NCI-H1048 (cell line): ENCODE data around the gene PAM.

ENCODE experiments used
- DNase-seq: peaks from one replicate; lab custom pipeline; 2025; lab: John Stamatoyannopoulos, UW

PAM gene

DNA sequence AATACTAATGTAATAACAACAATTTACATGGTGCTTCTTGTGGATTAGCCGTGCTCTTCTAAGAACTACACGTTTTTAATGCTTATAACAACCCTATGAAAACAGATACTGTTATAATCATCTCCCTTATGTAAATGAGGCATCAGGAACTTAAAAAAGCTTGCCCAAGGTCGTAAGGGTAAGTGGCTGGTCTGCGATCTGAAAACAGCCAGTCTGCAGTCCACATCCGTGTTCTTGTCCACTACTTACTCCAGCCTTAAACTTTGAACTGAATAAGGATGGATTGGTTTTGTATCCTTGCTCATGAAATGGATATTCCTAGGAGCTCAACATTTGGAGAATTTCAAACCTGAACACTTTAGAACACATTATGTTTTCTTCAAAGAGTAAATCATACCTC lies 26.7 kb downstream of the PAM start:
- DNase-seq: no peak

DNA sequence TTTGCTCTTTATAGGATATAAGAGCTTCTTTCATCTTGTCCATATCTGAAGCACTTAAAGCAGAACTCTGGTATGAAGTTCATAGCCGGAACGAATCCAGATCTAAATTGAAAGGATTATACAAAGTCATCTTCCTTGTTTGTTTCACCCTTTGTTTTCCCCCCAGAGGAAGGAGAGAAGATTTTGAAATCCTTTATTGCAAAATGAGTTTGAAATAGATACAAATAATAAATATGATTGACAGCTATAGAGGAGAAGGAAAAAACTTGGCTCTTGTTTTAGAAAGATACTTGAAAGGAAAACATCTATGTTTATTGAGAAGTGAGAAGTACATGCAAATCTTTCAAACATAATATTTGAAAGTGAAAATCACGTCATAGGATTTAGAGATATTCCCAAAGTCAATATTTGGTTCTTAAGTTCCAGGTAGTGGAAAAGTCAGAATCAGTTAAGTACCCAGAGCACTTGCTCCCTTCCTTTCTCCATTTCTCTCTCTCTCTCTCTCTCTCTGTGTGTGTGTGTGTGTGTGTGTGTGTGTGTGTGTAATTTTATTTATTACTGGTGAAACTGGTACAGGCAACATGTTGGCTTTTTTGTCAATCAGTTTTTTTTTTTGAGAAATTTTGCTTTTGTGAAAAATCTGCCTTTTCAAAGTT lies 27.2 kb downstream of the PAM start:
- DNase-seq: no peak

DNA sequence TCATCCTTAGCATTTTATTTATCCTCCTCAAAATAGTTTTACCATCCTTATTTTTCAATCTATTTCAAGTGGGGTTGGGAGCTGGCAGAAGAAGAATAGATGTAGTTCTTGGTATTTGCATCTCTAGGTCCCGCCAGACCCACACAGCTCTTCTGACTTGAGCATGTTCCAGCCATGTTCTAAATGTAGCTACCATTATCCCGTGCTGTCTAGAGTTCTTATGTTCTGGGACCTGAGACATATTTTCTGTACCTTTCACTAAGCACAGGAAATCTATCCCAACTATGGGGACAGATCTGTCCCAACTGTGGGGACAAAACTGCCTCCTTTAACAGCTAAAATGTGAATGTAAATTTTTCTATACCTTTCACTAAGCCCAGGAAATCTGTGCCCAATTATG lies 32.0 kb downstream of the PAM start:
- DNase-seq: no peak

DNA sequence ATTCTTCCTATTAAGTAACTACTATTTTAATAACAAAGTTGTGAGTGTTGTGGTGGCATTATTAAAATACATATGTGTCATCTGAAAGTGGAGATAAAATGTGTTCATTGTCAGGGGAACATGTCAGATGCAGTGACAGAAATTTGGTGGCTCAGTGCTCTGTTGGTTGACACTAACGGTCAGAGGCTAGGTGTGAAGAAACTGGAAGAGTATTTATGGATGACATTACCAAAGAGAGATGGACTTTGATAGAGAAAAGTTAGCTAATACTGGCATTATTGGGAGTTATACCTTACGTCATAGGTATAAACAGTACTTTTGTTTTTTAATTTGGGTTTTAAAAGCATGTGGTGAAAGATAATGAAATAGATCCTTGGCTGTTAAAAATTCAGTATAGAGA lies 33.7 kb downstream of the PAM start:
- DNase-seq: no peak

DNA sequence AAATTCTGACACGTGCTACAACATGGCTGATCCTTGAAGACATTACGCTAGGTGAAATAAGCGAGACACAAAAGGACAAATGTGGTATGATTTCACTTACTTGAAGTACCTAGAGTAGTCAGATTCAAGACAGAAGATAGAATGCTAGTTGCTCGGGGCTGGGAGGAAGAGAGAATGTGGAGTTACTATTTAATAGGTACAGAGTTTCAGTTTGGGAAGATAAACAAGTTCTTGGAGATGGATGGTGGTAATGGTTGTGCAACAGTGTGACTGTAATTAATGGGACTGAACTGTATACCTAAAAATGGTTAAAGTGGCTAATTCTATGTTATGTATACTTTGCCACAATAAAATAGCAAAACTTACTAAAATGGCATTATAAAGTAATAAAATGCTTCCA lies 34.4 kb downstream of the PAM start:
- no peak for DNase-seq

DNA sequence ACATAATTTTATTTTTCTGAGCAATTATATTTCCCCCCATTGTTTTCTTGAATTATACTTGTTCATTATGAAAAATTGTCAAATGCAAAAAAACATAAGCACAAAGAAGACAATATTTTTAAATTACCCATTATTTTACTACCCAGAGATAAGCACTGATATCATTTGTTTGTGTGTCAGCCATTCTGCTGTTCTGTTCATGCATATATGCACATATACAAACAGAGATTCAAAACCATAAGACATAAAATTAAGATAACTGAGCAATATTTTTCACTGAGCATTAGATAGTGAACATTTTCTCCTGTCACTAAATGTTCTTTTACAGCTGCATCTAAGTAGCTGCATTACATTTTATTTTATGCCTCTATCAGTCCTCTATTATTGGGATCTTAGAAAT lies 35.6 kb downstream of the PAM start:
- DNase-seq: no peak

DNA sequence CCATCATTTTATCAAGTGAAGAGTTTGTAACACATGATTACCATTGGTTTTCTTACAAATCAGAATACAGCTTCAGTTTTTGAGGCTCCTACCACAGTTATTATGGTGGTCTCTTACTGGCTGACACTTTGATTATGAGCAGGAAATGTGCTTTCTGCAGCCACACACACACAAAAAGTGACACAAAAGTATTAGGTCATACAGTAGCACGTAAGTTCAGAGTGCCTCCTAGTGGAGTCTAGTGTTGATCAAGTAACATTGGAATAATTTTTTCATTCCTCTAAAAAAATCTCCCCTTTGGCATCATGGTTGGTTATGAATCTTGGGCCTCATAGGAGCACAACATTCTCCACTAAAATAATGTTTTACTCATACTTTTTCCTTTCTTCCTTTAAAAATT lies 37.6 kb downstream of the PAM start:
- no peak for DNase-seq

DNA sequence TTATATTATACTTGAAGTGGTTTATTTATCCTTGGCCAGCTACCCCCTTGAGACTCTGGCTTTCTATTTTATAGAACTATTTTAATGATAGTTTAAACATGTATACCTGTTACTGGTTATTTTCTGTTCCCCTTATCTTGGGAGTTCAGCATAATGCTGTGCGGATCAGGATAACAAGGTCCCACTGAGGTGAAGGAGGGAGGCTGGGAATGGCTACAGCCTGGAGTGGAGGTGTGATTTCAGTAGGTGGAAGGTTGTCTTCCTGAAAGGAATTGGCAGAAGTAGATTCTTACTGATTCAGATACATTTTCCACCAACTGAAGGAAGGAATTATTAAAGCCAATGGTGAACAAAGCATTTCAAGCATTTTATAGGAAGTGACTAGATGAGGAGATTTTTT lies 38.9 kb downstream of the PAM start:
- no peak for DNase-seq

DNA sequence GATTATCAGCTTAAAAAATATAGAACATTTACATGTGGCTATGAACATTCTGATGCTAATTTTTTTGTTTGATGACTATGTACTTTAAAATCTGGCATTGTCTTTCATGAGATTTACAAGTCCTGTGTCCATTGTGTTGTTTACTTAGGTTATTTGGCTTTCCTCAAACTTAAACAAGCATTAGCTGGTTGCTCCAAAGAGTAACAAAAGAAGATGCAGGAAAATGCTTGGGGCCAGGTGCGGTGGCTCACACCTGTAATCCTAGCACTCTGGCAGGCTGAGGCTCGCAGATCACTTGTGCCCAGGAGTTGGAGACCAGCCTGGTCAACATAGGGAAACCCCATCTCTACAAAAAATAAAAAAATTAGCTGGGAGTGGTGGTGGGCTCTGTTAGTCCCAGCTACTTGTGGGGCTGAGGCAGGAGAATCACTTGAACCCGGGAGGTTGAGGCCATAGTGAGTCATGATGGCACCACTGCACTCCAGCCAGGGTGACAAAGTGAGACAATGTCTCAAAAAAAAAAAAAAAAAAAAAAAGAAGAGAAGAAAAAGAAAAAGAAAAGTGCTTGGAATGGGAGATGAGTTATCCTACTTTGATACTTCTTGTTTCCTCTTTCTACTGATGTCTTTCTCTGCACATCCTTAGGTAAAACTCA lies 39.7 kb downstream of the PAM start:
- no peak for DNase-seq

DNA sequence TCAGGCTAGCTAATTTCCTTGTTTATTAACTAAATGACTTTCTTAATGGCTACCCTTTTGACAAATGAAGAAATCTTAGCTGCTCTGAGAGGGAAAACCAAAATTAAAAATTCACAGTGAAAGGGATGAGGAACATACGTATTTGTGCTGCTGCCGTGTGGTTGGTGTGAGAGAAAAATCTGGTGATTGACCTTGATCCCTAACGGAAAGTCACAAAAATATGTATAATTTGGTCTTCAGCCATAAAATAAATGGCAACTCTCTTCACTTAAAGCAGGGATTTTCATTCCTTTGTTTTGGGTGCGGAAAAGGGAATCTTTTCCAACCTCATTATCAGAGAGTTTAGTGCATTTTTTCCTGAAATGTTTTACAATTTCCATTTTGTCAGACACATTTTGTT lies 40.4 kb downstream of the PAM start:
- DNase-seq: no peak

DNA sequence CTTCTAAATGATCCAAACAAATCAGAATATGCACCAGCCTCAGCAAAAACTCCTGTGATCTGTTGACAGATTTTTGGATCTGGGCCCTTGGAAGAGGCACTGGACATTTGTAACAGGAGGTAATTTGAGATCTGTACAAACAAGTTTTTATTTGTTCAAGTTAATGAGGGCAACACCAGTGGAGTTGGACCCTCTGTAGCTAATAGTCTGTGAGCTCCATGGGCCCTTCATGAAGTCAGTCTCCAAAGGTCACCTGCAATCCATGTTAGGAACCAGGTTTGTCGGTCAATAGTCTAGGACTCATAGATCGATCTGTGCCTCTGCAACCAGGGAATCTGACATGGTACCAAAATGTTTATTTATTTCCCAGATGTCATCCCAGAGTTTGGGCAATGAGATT lies 40.9 kb downstream of the PAM start:
- no peak for DNase-seq

DNA sequence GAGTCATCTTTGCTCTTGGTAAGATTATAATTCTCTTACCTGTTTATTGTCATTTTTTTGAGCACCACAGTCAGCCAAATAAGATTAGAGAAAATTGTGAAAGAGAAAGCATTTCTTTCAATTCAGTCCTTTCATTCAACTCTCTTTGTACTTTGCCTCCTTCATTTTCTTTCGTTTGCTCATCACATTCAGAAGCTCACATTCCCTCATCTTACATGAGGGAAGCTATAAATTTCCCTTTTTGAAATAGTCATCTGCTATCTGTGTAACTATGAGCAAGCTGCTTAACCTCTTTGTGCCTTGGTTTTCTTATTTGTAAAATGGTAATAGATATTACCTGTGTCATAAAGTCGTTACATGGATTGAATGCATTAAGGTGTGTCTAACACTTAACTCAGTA lies 41.4 kb downstream of the PAM start:
- DNase-seq: no peak

DNA sequence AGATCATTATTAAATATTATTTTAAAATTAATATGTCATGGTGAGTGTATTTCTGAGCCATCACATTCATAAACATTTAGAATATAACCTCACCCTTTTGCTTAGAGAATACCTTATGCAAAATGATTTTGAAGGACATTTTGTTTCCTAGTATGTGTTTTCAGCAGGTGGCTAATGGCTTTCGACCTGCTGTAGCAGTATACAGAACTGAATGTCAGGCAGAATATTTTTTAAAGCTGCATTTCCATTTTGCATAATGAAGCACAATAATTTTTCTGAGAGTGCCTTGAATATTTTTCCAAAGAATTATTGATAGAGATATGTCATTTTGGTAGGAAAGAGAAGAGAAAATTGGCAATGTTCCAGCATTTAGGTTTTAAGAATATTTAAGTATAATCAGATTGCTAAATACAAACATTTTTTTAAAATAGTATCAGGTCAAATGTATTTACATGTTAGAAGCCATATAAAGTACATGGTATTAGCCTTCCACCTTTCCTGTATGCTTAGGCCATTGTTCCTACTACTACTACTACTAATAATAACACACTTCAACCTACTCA lies 42.3 kb downstream of the PAM start:
- DNase-seq: no peak

DNA sequence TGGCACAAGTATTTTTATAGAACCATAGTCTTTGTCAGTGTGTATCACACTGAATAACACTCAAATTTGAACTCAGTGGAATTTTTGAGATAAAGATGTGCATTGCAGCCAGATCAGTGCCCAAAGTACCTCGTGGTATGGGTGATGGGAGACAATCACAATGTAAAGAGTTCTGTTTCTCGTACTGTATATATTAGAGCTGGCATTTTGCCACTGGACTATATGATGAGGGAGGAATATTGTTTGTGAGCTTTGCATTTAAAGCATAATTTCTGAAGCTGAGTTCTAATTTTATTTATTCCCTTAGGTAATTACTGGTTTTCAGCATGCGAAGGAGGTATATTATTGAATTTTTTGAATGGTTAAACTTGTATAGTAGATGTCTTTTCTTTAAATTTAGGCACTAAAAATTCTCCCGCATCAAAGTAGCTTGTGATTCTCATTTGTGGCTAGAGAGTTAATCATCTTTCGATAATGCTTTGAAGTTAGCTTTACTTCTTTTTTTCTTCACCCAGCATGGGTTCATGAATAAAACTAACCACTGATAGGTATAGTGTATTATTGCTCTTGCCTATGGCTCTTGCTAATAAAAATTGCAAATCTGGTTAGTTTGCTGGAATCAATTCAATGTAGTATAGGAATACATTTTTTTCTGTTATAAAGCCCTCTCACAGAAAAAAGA lies 43.1 kb downstream of the PAM start:
- no peak for DNase-seq

DNA sequence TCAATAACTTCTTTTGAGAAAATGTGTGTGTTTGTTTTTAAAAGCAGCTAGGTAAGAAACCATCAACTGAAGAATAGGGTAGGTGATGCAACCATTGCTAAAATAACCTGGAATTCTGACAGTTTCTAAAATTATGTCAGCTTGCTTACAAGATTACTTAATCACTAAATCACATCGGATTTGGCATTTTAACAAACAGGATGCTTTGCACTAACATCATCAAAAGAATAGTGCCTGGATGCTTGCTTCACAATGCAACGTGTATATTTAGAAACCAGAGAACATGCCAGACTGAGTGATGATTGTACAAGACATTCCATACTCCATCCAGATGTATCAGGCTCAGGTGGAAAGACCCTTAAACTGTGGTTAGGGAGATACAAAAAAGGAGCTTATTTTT lies 43.9 kb downstream of the PAM start:
- no peak for DNase-seq

DNA sequence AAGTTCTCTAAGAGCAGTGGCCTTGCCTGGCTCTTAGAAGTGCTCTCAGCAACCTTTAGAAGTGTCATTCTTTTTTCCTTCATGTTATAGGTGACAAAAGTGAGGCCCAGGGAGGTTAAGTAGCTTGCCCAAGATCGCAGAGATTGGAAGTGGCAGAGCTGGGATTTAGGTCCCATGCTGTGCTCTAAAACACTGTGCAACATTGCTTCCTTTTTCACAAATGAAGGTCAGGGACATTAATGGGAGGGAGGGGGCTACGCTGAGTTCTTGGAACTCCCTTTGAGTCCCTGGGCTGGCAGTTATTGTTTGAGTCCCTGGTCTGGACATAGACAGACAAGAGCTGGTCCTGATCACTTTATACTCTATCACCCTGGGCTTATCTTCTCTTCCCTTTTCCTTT lies 45.3 kb downstream of the PAM start:
- no peak for DNase-seq

DNA sequence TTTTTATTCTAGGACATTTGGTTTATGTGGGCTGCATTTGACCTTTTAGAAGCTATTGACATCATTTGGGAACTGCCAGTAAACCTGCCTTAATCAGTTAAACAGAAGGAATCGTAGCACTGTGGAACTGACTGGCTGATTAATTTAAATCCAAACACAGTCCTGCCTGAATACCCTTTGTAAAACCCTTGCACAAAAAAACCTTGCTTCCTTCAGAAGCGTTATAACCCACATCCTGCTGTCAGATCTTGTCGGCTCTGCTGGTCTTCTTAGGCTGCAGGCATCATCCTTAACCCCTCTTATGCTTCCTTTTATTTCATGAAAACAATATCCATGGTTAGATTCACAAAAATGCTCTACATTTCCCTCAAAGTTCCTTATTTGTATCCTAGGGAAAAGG lies 46.3 kb downstream of the PAM start:
- DNase-seq: no peak

DNA sequence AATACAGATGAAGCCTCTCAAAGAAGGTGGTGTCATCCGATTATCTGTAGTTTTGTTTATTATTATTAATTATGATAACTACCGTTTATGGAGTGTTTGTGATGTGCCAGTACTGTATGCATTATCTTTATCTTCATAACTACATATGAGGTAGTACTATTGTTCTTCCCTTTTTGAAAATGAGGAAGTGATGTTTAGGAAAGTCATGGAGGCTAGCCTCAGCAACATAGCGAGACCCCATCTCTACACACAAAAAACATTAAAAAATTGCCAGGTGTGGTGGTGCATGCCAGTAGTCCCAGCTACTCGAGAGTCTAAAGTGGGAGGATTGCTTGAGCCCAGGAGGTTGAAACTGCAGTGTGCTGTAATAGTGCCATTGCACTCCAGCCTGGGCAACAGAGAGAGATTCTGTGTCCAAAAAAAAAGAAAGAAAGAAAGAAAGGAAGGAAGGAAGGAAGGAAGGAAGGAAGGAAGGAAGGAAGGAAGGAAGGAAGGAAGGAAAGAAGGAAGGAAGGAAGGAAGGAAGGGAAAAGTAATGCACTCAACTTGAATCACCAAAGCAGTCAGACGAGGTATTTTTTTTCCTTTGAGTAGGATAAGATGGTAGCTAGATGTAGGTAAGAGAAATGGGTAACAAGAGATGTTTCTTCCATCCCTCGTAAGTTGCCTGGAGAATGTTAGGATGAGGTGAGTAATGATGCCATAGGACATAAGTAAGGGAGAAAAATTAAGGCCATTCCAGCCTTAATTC lies 47.8 kb downstream of the PAM start:
- DNase-seq: no peak

DNA sequence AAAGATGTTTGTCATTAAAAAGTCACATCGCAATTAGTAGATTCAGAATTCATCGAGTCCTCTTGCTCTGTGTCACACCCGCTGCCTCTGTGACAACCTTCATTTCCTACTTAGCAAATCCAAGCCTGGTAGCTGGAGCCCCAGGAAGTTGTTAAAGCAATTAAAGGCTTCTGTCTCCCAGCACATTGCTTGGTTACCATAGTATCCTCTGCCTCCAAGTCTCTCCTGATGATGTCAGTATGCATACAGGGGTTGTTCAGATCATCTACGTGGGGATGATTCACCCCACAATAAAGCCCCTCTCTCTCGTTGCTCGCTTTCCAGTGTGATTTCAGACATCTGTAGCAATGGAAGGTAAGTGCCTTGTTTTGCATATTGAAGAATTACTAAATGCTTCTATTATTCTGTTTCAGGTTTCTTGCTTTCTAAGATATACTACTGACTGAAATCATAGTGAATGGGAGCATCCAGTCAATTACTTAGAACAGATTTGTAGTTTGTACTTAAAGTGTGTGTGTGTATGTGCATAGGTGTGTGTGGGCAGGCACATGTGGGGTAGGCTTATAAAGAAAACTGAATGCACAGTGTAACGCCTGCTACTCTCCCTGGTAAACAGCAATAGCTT lies 52.9 kb downstream of the PAM start:
- peak; percentile 41 for DNase-seq

DNA sequence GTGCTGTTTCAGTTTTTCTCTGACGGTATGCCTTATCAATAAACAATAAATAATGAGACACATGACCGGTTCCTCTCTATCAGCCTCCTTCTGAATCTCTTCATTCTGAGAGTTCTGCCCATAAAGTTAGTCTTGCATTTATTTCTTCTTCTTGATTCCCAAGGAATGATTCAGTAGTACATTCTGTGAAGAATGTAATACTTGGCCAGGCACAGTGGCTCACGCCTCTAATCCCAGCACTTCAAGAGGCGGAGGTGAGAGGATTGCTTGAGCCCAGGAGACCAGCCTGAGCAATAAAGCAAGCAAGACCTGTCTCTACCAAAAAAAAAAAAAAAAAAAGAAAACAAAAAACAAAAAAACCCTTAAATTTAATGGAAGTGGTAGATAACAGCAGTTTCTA lies 53.9 kb downstream of the PAM start:
- no peak for DNase-seq

DNA sequence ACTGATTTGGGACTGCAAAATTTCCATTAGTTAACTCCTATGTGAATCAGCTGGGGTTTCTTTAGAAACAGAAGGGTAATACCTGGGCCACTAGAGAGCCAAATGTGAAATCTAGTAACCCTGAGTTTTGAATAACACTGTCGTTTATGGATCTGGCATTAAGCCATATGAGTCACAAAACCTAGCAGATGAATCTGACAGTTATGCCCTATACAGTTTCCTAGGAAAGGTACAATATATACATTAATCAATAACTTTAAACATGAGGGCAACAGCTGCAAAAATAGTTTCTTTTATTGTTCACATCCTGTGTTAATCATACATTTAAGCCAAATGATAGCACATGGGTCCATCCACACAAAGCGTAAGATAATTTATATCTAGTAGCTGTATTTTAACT lies 56.9 kb downstream of the PAM start:
- DNase-seq: no peak

DNA sequence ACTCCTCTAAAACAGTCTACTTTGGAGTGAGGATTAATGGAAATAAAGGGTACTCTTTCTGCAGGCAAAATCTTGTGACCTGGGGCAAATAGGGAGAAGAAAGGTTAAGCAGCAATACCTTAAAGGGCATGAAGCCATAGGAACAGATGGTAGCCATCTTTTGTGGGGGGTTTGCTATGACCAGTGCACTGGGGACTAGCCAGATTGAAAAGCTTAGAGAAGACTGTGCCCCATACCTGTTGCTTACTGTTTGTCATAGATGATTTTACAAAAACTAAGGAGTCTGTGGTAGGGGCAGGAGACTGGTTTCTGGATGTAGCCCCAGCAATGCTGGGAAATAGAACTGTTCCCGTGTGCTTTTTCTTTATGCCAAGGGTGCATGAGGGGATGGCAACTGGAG lies 58.6 kb downstream of the PAM start:
- DNase-seq: no peak
